Measurements from ENCODE around the gene CFAP97D1. TPM values are rescaled to one million over a fixed set of nuclear protein-coding genes. Genes with fewer than 3 reads are reported as not detected.

CFAP97D1 gene
- polyA plus RNA-seq, 1 experiment: 0.02 TPM

DNA sequence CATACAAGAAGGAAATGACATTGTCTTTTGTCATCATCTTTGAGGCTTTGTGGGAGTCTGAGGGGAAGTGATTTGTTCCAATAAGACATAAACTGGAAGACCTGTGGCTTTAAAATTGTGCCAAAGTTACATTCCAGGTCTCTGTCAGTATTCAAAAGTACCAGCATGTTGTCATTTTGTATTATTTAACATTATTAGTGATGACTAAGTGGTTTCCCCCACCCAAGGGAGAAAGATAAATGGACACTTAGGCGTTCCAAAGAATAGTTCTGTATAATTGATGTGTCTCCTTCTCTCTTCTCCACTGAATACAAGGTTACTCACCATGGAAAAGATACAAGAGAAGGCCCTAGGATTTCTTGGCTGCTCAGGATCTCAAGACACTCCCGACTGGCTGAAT is 3.8 kb downstream of the CFAP97D1 start:
- no peak overlapping the region for H3K4me3 ChIP-seq (ENCODE audit: low read depth, low read length)
- H3K27ac ChIP-seq (ENCODE audit: low read depth, low read length): no peak overlapping the region
- ChIA-PET CTCF (interaction anchor here (2.0 kb wide), 1 partner anchor 62 kb away, joined by 6 read pairs; no protein-coding TSS in a partner anchor), POLR2A (interaction anchor here (0.5 kb wide), 1 partner anchor 343 kb away, joined by 3 read pairs; no protein-coding TSS in a partner anchor)
- DNase-seq (ENCODE audit: low read depth, low spot score): no peak
- H3K27me3 ChIP-seq (ENCODE audit: control insufficient read depth, insufficient read depth, low read length): no peaks in the 10 kb centered on the region
- H3K9me3 ChIP-seq (ENCODE audit: control insufficient read depth, insufficient read depth, low read length): no peaks in the 10 kb centered on the region
- TF ChIP-seq, protein P1, sequence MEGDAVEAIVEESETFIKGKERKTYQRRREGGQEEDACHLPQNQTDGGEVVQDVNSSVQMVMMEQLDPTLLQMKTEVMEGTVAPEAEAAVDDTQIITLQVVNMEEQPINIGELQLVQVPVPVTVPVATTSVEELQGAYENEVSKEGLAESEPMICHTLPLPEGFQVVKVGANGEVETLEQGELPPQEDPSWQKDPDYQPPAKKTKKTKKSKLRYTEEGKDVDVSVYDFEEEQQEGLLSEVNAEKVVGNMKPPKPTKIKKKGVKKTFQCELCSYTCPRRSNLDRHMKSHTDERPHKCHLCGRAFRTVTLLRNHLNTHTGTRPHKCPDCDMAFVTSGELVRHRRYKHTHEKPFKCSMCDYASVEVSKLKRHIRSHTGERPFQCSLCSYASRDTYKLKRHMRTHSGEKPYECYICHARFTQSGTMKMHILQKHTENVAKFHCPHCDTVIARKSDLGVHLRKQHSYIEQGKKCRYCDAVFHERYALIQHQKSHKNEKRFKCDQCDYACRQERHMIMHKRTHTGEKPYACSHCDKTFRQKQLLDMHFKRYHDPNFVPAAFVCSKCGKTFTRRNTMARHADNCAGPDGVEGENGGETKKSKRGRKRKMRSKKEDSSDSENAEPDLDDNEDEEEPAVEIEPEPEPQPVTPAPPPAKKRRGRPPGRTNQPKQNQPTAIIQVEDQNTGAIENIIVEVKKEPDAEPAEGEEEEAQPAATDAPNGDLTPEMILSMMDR (IDR thresholded peaks at IDR 0.05; ENCODE audit: low read depth, low read length): no peak

- TF ChIP-seq, protein P1 (IDR thresholded peaks at IDR 0.05; ENCODE audit: low read depth, low read length): no peak
- Histone ChIP-seq H3K9me3 (ENCODE audit: control insufficient read depth, insufficient read depth, low read length) (no peaks in the 10 kb centered on the region), H3K27me3 (ENCODE audit: control insufficient read depth, insufficient read depth, low read length) (no peaks in the 10 kb centered on the region), H3K27ac (ENCODE audit: low read depth, low read length) (no peak overlapping the region), H3K4me3 (ENCODE audit: low read depth, low read length) (no peak overlapping the region)
- no peak for DNase-seq (ENCODE audit: low read depth, low spot score)
- ChIA-PET CTCF (no interaction called here), POLR2A (interaction anchor here (0.6 kb wide), 1 partner anchor 57 kb away, joined by 3 read pairs; no protein-coding TSS in a partner anchor)
Measured at GRCh38 chr17:43784628-43785101, 4.4 kb downstream of the CFAP97D1 start.

- TF ChIP-seq, protein P1 (IDR thresholded peaks at IDR 0.05; ENCODE audit: low read depth, low read length): no peak
- H3K27me3 ChIP-seq (ENCODE audit: control insufficient read depth, insufficient read depth, low read length): no peaks in the 10 kb centered on the region
- POLR2A ChIA-PET: no interaction called here
- H3K4me3 ChIP-seq (ENCODE audit: low read depth, low read length): no peak overlapping the region
- H3K9me3 ChIP-seq (ENCODE audit: control insufficient read depth, insufficient read depth, low read length): no peaks in the 10 kb centered on the region
- CTCF ChIA-PET: interaction anchor here (0.7 to 1.8 kb wide), 4 partner anchors 22 to 211 kb away, joined by 3 to 5 read pairs (median 4); no protein-coding TSS in a partner anchor
- no peak overlapping the region for H3K27ac ChIP-seq (ENCODE audit: low read depth, low read length)
- DNase-seq (ENCODE audit: low read depth, low spot score): no peak
Measured at GRCh38 chr17:43787728-43788127, 7.5 kb downstream of the CFAP97D1 start.

GRCh38 chr17:43788540-43788939 is 8.3 kb downstream of the CFAP97D1 start:
- no peaks in the 10 kb centered on the region for H3K27me3 ChIP-seq (ENCODE audit: control insufficient read depth, insufficient read depth, low read length)
- H3K27ac ChIP-seq (ENCODE audit: low read depth, low read length): no peak overlapping the region
- ChIA-PET CTCF (interaction anchor here (0.7 to 1.8 kb wide), 4 partner anchors 22 to 212 kb away, joined by 3 to 5 read pairs (median 4); no protein-coding TSS in a partner anchor), POLR2A (no interaction called here)
- H3K4me3 ChIP-seq (ENCODE audit: low read depth, low read length): no peak overlapping the region
- TF ChIP-seq, protein P1 (IDR thresholded peaks at IDR 0.05; ENCODE audit: low read depth, low read length): no peak
- H3K9me3 ChIP-seq (ENCODE audit: control insufficient read depth, insufficient read depth, low read length): no peaks in the 10 kb centered on the region
- DNase-seq (ENCODE audit: low read depth, low spot score): no peak

DNA sequence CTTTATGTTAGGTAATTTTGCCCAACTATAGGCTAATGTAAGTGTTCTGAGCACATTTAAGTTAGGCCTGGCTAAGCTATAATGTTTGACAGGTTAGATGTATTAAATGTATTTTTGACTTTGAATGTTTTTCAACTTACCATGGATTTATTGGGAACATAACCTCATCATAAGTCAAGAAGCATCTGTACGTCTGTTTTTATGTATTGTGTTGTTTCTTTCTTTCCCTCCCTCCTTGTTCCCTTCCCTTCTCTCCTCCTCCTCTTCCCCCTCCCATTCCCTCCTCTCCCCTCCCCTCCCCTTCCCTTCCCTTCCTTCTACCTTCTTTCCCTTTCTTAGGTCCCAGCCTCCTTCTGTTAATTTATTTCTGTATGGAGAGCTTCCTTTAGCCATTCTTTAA is 9.2 kb downstream of the CFAP97D1 start:
- no peak for DNase-seq (ENCODE audit: low read depth, low spot score)
- POLR2A ChIA-PET: no interaction called here

More for the DNA sequence above, 9.2 kb downstream of the CFAP97D1 start:
- CTCF ChIA-PET: interaction anchor here (0.5 to 1.8 kb wide), 4 partner anchors 23 to 59 kb away, joined by 3 to 12 read pairs (median 4); partner anchors contain the start of gene CD300LG
- TF ChIP-seq, protein P1 (IDR thresholded peaks at IDR 0.05; ENCODE audit: low read depth, low read length): no peak
- H3K9me3 ChIP-seq (ENCODE audit: control insufficient read depth, insufficient read depth, low read length): no peaks in the 10 kb centered on the region
- no peaks in the 10 kb centered on the region for H3K27me3 ChIP-seq (ENCODE audit: control insufficient read depth, insufficient read depth, low read length)
- no peak overlapping the region for H3K4me3 ChIP-seq (ENCODE audit: low read depth, low read length)
- H3K27ac ChIP-seq (ENCODE audit: low read depth, low read length): no peak overlapping the region
